GM18870 (cell line): Measurements from ENCODE around the gene IRX4.

Source experiments
- ATAC-seq: cut with Tn5 transposase; IDR thresholded peaks from one replicate; pipeline ENCODE4 v1.9.1; 2021; ENCODE audit warnings: moderate library complexity; ENCODE audit not compliant: unreplicated experiment

IRX4 gene

DNA sequence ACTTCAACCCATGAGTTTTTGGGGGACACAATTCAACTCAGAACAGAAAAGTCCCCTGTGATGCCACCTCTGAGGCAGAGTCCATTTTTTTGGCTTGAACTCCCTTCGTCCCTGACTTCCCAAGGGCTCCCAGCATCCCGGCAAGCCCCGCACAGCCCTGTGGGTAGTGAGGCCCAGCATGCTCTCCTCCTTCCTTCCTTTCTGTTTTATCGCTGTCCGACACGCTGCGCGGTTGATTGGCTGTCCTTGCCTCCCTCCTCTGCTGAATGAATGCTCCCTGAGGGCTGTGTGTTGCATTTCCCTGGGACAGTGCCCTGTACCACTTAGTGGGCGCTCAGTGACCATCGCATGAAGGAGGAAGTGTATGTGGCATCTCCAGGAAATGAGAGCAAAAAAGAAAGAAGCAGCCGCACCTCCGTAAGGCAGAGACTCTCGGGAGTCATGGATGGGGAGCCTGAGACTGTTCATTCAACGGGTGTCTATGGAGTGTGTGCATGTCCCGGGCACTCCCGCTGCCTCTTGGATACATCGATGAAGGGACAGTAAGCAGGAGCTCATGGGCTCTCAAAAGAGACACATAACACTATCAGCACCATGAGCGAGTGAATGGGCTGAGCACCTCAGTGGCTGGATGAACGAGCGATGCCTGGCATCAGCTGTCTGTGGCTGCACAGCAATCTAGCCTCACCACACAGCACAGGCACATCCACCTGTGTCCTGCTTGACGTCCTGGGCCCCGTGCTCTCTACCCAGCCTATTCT, 10.1 kb upstream of the IRX4 start:
- ATAC-seq, result no peak

DNA sequence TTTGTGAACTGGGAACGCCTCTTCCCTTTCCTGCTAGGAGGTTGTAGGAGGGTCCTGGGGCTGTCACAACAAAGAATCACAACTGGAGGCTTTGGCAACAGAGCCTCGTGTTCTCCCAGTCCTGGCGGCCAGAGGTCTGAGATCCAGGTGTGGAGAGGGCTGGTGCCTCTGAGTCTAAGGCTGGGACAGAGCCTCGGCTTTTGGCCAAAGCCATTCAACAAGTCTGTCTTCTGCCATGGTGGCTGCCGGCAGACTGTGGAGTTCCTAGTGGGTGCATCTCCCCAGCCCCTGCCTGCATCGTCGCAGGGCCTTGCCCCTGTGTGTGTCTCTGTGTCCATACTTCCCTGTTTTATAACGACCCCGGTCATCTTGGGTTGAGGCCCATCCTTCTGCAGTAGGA, 9.5 kb upstream of the IRX4 start:
- ATAC-seq, result no peak

DNA sequence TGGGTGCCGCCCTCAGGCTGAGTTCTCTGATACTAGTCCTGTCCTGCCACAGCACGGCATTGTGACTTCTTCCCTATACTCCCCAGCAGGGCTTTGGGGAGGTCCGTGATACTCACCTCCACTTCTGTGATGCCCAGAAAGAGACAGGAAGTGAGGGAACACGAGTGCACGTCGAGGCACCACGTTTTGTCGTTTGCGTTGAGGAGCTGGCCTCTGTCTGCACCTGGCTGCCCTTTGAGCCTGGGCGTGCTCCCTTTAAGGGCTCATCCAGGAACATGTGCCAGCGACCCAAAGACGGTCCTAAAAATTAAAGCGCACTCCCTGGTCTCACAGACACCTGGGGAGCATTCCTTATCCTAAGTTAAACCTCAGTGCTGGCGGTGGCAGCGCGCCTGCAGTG, 8.7 kb upstream of the IRX4 start:
- ATAC-seq, result no peak

DNA sequence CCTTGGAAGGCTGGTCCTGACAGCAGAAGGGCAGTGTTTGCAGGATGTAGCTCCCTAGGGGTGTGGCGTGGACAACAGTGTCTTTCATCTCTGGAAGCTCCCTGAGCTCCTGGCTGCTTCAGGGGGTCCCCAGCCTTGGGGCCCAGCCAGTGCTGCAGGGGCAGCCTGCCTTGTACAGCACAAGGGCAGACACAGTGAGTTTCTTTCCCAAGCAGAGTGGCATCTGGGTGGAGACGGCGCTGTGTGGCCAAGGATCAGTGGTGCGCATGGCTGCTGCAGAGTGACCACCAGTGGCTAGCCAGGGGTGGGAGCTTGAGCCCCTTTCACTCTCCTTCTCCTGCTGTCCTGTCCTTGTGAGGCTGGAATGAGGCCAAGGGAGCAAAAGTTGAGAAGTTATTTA, 7.6 kb upstream of the IRX4 start:
- no peak for ATAC-seq

GRCh38 chr5:1889321-1890065, 6.8 kb upstream of the IRX4 start:
- no peak for ATAC-seq

DNA sequence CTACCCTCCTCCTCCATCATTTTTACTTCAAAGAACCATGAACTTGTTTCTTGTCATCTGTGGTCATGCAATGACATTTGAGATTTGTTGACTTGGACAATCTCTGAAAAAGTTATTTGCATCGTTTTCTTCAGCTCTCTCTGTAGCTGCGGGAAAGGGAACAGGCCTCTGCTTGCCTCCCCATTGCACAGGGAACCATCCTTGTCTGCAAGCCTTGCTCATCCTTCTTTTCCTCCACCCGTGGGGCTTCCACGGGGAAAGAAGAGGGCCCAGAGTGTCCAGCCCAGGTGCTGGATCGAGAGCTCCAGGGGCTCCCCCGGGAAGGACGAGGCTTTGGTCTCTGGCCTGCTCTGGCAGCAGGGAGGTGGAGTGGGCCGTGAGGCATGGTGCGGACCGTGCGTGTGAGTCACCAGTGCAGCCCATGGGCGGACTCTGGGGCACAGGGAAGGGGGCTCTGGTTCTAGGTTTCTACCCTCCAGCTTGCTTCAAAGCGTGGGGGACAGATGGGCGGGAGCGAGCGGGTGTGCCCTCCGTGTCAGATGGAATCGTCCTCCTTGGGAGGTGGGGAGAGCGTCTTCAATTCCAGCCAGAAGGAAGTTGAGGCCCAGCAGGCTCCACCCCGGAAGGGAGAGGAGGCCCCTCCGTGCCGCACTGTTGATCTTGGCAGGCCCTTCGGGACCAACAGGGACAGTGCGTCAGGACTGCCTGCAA, 6.0 kb upstream of the IRX4 start:
- no peak for ATAC-seq

DNA sequence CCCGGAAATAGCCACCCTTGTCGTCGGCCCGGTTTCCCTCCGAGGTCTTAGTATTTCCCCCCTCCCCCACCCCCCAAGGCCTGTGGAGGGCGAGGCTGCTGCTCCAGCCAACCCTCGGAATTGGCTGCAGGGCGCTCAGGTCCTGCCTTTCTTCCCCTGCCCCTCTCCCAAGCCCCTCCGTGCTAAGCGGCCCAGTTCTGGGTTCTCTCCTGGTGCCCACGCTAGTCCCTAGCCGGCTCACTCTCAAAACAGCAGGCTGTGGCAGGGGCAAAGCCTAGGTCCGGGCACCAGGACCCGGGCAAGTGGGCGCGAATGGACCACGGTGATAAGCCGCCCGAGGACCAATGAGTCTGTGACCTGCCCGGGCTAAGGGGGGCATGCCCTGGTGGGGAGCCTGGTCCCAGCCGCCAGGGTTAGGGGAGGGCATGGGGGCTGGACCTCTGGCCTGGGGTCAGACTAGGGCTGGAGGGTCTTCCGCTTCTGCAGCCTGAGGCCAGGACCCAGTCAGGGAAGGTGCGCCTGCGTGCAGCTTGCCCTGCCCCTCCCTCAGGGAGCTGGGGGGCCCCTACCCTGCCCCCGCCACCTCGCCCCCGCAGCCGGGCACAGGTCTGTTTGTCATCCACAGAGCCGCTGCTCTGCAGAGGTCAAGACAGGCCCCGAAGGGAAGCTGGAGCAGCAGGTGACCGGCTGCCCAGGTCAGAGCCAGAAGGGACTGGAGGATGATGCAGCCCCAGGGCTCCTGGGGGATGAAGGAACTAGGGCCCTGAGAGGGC, 5.0 kb upstream of the IRX4 start:
- no peak for ATAC-seq

- no peak for ATAC-seq
Observed at GRCh38 chr5:1886846-1887587, 4.3 kb upstream of the IRX4 start.

- no peak for ATAC-seq
Observed at GRCh38 chr5:1885868-1886845, 3.4 kb upstream of the IRX4 start.

DNA sequence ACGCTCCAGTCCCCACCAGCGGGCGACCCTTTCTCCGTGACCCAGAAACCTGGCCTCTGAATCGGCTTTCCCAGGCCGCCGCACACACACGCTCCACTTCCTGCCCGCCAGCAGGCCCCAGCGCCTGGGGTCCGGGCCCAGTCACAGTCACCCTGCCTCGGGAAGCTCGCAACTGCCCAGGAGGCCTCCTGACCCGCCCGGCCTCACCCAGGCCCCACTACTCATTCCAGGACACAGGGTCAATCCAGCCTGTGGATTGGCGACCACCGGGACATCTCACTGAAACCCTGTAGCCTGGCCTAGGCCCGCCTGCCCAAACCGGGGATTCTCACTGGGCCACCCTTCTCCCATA, 2.7 kb upstream of the IRX4 start:
- ATAC-seq, result no peak

GRCh38 chr5:1884678-1885403, 2.1 kb upstream of the IRX4 start:
- no peak for ATAC-seq

- ATAC-seq, result no peak
Observed at GRCh38 chr5:1883925-1884677, 1.4 kb upstream of the IRX4 start.

DNA sequence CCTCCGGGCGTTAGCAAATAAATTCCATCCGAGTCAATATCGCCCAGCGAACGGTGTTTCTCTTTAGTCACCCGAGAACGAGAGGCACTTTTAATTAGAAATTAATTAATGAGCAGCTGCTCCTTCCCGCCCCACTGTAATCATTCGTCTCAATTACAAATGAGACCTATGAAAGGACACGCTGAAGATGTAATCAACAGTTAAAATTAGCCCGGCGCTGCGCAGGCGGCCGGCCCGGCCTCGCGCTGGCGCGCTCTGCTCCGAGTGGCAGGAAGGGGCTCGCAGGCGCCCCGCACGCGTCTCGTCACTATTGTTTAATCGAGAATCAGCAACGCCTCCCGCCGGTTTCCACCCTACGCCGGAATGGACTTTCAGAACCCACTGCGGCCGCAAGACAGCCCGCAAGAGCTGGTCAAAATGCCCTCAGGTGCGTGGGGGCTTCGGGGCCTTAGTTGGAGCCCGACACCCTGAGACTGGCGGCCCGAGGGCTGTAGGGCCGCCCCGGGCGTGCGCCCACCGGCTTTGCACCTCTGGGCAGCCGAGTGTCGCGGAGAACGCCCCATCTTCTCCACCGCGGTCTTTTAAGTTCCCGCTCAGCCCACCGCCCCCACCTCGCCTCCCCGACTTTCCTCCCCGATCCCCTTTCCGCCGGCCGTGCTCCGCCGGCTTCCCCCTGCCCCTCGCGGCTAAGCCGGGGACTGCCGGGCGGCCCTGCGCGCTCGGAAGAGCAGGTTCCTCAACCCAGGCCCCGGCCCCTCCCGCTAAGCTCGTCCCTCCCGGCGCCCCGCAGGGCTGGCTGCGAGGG, 597 bp upstream of the IRX4 start:
- no peak for ATAC-seq

DNA sequence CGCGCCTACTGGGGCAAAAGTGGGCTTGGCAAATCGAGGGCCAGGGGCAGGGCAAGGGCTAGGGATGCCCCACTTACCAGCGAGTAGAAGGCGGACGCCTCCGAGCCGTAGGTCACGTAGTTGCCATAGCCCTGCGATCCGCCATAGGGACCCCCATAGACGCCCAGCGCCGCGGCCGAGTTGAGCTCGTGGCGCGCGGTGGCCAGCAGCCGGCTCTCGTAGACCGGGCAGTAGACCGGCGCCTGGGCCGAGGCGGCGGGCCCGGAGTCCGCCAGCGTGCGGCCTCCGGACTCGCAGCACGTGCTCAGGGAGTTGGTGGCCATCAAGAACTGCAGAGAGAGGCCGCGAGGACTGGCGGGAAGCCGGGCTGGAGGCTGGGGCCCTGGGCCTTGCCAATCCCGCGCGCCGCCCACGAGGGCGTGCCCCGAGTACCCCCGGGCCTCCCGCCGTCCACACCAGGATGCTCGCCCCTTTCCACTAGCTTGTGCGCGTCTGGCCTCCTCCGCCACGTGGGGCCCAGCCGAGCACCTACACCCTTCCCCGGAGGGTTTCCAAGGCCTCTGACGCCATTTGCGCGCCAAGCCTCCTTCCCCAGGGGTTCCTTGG, 891 bp downstream of the IRX4 start:
- ATAC-seq, result no peak

GRCh38 chr5:1881098-1881572, 1.6 kb downstream of the IRX4 start:
- no peak for ATAC-seq

DNA sequence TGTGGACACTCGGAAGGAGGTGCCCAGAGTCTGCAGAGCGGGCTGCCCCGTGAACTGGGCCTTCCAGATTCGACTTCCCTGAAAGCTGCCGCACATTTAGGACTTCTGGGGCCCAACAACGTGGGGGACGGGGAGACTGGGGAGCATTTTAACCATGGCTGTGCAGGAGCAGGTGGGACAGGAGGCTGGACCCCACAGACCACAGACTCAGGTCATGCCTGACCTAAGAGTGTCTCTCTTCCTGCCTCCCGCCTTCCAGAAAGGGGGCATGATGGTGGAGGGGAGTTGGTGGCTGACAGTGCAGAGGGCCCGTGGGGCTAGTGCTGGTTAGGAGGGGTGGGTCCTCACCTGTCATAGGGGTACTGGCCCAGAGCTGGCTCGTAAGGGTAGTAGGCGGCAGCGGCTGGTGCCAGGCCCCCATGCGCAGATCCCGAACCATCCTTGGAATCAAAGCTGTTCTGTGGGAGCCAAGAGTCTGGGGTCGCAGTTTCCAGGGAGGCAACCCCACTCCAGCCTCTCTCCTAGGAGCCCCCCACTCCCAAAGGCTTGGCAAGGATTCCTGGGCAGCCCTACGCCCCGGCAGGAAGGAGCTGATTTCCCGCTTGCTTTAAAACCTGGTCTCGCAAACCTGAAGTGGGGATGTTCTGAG, 2.2 kb downstream of the IRX4 start:
- no peak for ATAC-seq
